Lower leg skin (tissue), 3 donors: Measurements from ENCODE around the gene PODNL1.

Source experiments
- CTCF ChIP-seq, 3 donors: fragments of 450-650 bp; IDR thresholded peaks; one replicate each; pipeline ENCODE4 v1.5.1; 2016; ENCODE audit warnings: antibody characterized with exemption in 3 of 3, mild to moderate bottlenecking in 3 of 3, moderate library complexity in 2 of 3
- POLR2A ChIP-seq, 2 donors: fragments of 450-650 bp; IDR thresholded peaks; one replicate each; pipeline ENCODE4 v1.6.1; 2016 to 2017; ENCODE audit warnings: antibody characterized with exemption in 2 of 2, mild to moderate bottlenecking in 1 of 2, moderate library complexity in 1 of 2

GRCh38 chr19:13942023-13942684 lies 3.9 kb upstream of the PODNL1 start:
- no peak for TF ChIP-seq CTCF (IDR thresholded peaks at IDR 0.05)
- no peak for TF ChIP-seq POLR2A (IDR thresholded peaks at IDR 0.05)
